ENCODE measurements around the gene LGALS4.

DNA sequence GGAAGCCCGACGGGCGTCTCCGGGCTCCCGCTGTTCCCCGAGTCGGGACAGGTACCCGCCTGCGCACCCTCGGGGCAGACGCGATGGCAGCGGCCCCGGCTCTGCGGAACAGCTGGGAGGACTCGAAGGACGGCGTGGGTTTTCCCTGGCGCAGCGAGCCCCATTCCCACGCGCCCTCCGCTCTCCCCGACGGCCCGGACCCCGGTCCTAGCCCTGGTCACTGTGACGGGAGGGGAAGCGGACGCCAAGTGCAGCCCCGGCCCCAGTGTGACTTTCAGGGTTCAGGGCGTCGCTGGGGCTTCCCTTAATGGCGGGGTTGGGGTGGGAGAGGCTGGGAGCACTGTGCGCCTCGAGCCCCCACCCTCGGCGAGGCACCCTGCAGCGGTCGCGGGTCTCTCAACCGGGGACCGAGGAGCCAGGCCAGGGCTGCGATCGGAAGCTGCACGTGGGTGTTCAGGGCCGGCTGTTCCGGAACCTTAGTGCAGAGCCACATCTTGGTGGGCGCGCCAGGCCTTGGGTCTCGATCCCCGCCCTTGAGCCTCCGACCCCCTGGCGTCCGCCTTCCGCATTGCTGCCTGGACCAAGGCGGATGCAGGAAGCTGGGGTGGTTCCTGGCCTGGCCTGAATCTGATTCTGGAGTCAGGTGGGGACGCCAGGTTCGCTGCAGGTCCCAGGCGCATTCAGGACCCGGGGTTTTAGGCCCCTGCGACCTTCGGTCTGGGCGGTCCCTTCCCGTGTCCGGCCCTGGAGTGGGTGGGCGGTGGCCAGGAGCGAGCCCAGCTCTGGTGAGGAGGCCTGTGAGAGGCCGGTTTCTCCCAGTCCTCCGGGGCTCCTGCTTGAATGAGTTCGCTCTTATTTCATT lies 20.3 kb downstream of the LGALS4 start:
- TF ChIP-seq EZH2phosphoT487 (IDR thresholded peaks at IDR 0.05; ENCODE audit: low read length) (no peak), EZH2 (optimal IDR thresholded peaks at IDR 0.05; ENCODE audit: low read depth, low read length) (no peak)

Data from MM.1S (cell line).